Measurements from ENCODE around the gene DYNLT2.

The DYNLT2 gene

GRCh38 chr6:169794317-169795055 is 43.1 kb upstream of the DYNLT2 start:
- TF ChIP-seq CTCF (IDR thresholded peaks at IDR 0.05; ENCODE audit: low read depth, low read length), result no peak
- no peak overlapping the region for H3K4me3 ChIP-seq (replicated peaks in 1 of 2; ENCODE audit: low read depth in 2 of 2, low read length in 2 of 2)
- DNase-seq (ENCODE audit: low read depth in 2 of 2), result no peak

GRCh38 chr6:169793408-169793807 is 42.0 kb upstream of the DYNLT2 start:
- TF ChIP-seq CTCF (IDR thresholded peaks at IDR 0.05; ENCODE audit: low read depth, low read length), result no peak
- DNase-seq (ENCODE audit: low read depth in 2 of 2), result no peak
- no peak overlapping the region for H3K4me3 ChIP-seq (replicated peaks in 1 of 2; ENCODE audit: low read depth in 2 of 2, low read length in 2 of 2)

GRCh38 chr6:169792306-169793015 is 41.1 kb upstream of the DYNLT2 start:
- no peak for DNase-seq (ENCODE audit: low read depth in 2 of 2)
- H3K4me3 ChIP-seq (replicated peaks in 1 of 2; ENCODE audit: low read depth in 2 of 2, low read length in 2 of 2), result no peak overlapping the region
- no peak for TF ChIP-seq CTCF (IDR thresholded peaks at IDR 0.05; ENCODE audit: low read depth, low read length)

GRCh38 chr6:169791721-169792131 is 40.4 kb upstream of the DYNLT2 start:
- no peak overlapping the region for H3K4me3 ChIP-seq (replicated peaks in 1 of 2; ENCODE audit: low read depth in 2 of 2, low read length in 2 of 2)
- no peak for TF ChIP-seq CTCF (IDR thresholded peaks at IDR 0.05; ENCODE audit: low read depth, low read length)
- no peak for DNase-seq (ENCODE audit: low read depth in 2 of 2)

GRCh38 chr6:169789944-169790927 is 38.9 kb upstream of the DYNLT2 start:
- peak; percentile 99 for TF ChIP-seq CTCF (IDR thresholded peaks at IDR 0.05; ENCODE audit: low read depth, low read length)
- DNase-seq (ENCODE audit: low read depth in 2 of 2), result peak; percentile 68 to 69

GRCh38 chr6:169789146-169789943 is 38.0 kb upstream of the DYNLT2 start:
- peak overlapping the region; percentile 35 to 59 for H3K4me3 ChIP-seq (replicated peaks in 1 of 2; ENCODE audit: low read depth in 2 of 2, low read length in 2 of 2)
- peak in 1 of 2 donors; percentile 8 for DNase-seq (ENCODE audit: low read depth in 2 of 2)
- no peak for TF ChIP-seq CTCF (IDR thresholded peaks at IDR 0.05; ENCODE audit: low read depth, low read length)

More at GRCh38 chr6:169789944-169790927, 38.9 kb upstream of the DYNLT2 start:
- H3K4me3 ChIP-seq (replicated peaks in 1 of 2; ENCODE audit: low read depth in 2 of 2, low read length in 2 of 2), result peak overlapping the region; percentile 35 to 59

Data from cardiac fibroblast (primary cell).